NCI-H1417 treated with DMSO at 0.1 percent for 48 hours (cell line): ENCODE measurements around the gene TKT.

Experiments
- DNase-seq: peaks from one replicate; lab custom pipeline; 2025; lab: John Stamatoyannopoulos, UW

Gene TKT

GRCh38 chr3:53225651-53226050, 30.2 kb downstream of the TKT start:
- no peak for DNase-seq

- DNase-seq = no peak
These were observed 30.6 kb downstream of the TKT start for GRCh38 chr3:53225181-53225580.

GRCh38 chr3:53224536-53224935, 31.3 kb downstream of the TKT start:
- DNase-seq = no peak

- no peak for DNase-seq
These were observed 31.8 kb downstream of the TKT start for GRCh38 chr3:53224026-53224425.

GRCh38 chr3:53223541-53223966, 32.3 kb downstream of the TKT start:
- no peak for DNase-seq

GRCh38 chr3:53223025-53223424, 32.8 kb downstream of the TKT start:
- DNase-seq = no peak

- no peak for DNase-seq
These were observed 33.5 kb downstream of the TKT start for GRCh38 chr3:53222183-53222901.

- DNase-seq = no peak
These were observed 34.0 kb downstream of the TKT start for GRCh38 chr3:53221827-53222182.

- DNase-seq = no peak
These were observed 34.5 kb downstream of the TKT start for GRCh38 chr3:53221345-53221744.

GRCh38 chr3:53219895-53220483, 35.8 kb downstream of the TKT start:
- no peak for DNase-seq

GRCh38 chr3:53218131-53218530, 37.7 kb downstream of the TKT start:
- no peak for DNase-seq

- DNase-seq = no peak
These were observed 38.6 kb downstream of the TKT start for GRCh38 chr3:53217175-53217574.

- no peak for DNase-seq
These were observed 39.1 kb downstream of the TKT start for GRCh38 chr3:53216723-53217122.

- DNase-seq = no peak
These were observed 40.0 kb downstream of the TKT start for GRCh38 chr3:53215816-53216215.

GRCh38 chr3:53213276-53213675, 42.5 kb downstream of the TKT start:
- DNase-seq = no peak

GRCh38 chr3:53211706-53212702, 43.8 kb downstream of the TKT start:
- no peak for DNase-seq

- DNase-seq = no peak
These were observed 53.3 kb downstream of the TKT start for GRCh38 chr3:53202331-53203015.

GRCh38 chr3:53200501-53201498, 55.0 kb downstream of the TKT start:
- DNase-seq = no peak

- DNase-seq = no peak
These were observed 56.0 kb downstream of the TKT start for GRCh38 chr3:53199834-53200233.

GRCh38 chr3:53198996-53199395, 56.8 kb downstream of the TKT start:
- DNase-seq = no peak
